ENCODE results near the gene GOLPH3. TPM values are rescaled to one million over a fixed set of nuclear protein-coding genes. Genes with fewer than 3 reads are reported as not detected.
A peak's percentile ranks its signal among the peaks of the same experiment; 100 is the strongest.
"Not testable (repeated sequence)": the region's sequence is repeated elsewhere in the genome, so short reads cannot be mapped to it uniquely, and the experiment has no call there.

The GOLPH3 gene
- total RNA-seq, 1 experiment from 2014 or later: 80.1 TPM

DNA sequence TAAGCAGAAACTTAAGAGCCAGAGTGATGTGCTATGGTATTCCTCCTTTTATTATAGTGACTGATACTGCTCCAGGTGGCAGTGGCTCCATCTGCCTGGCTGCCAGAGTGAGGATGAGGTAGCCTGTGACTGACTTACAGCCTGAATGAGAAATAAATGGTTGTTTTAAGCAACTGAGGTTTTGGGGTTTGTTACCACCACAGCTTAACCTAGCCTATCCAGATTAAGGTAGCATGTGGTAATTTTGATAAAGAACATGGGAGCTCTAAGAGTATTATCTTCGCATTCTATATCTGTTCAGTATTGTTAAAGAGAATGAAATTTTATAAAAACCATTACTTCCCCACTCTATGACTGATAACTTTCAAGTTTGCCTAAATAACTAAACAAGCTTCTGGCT lies 39.0 kb downstream of the GOLPH3 start:
- DNase-seq (ENCODE audit: low spot score): no peak

DNA sequence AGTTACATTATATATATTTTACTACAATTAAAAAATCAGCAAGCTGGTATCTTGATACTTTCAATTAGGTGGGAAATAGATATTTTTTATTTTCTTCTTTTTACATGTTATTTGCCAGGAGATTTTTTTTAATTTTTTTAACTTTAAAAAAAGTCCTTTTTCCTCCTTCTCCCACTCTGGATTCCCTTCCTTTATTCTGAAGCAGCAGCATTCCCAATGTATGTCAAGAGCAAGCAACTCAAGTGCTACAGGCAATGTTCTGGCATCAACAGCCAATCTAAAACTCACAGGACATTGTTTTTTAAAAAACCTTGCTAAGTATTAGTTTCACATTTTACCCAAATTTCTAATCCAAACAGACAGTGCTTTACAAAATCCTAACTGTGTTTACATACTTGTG lies 41.4 kb downstream of the GOLPH3 start:
- DNase-seq (ENCODE audit: low spot score): no peak

DNA sequence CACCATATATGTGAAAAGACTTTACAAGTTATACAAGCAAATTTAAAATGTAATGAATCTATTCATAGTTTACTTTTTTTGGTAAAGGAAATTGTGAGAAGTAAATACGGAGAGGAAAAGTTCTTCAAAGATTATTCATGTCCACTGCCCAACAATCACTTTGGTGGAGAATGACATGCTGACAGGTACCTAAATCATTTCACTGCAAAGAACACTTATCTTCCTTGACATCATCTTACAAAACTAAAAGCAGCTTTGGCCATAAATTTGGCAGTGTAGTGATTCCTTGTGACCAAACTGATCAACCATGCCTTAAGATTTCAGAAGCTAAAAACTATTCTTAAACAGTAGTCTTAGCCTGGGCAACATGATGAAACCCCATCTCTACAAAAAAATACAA lies 42.5 kb downstream of the GOLPH3 start:
- no peak for DNase-seq (ENCODE audit: low spot score)

DNA sequence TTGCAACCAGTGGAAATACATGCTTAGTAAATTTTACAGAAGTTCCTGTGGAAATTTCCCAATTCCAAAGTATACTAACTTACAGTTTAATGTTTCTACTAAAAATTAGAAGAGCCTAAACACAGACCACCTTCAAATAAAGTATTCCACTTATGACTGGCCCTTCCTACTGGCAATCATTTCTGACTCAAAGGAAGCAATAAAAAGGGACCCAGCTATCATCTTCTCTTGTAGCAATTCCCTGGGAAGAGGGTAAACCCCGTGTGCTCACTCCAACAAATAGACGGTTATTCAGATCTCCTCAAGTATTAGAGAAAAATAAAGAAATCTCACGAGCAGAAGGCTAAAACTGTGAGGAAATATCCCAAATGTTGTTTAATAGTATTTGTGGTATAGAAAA lies 43.3 kb downstream of the GOLPH3 start:
- DNase-seq (ENCODE audit: low spot score): no peak

DNA sequence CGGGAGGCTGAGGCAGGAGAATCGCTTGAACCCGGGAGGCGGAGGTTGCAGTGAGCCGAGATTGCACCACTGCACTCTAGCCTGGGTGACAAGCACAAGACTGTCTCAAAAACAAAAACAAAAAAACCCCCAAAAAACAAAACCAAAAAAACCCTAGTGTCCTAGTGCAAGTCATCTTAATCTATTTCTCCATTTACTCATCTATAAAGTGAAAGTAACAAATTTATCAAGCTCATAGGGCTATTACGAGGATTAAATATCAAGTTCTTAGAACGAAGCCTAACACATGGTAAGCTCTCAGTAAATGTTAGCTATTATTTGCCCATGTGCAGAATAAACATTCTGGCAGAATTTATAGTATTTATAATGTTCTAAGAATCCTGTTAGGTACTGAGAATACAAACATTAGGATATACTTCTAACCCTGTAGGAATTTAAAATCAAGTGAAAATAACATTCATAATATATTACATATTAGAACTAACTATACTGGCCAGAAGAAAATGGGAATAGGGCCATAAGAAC lies 45.0 kb downstream of the GOLPH3 start:
- no peak for DNase-seq (ENCODE audit: low spot score)

DNA sequence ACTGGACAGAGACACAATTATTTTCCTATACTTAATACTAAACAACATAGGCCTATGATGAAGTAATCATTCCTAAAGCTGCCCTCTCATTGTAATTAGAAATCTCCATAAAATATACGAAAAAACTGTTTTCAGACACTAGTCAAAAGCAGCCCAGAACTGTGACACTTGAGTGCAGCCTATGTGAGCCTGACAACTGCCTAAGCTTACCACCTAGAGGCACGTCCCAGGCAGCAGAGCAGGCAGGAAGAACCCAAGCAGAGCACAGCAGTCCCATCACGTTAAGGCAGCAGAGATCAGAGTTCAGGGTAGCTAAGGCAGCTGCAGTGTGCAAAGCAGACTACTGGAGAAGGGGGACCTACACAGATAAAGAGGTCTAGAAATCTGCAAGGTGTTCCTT lies 46.4 kb downstream of the GOLPH3 start:
- no peak for DNase-seq (ENCODE audit: low spot score)

DNA sequence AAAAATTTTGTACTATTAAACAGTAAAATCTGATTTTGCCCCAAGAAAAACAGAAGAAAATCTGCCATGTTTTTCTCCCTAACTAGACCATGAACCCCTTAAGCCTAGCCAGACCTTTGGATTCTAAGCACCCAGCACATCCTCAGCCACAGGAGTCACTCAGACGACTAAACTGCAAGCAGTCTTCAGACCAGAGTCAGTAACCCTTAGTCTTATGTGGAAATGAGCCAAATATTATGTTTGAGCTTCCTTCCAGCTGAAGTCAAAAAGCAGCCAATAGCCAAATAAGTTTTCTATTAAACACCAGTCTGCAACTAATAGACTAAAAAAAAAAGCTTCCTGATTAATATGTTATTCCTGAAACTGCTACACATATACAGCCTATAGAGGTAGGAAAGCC lies 47.4 kb downstream of the GOLPH3 start:
- no peak for DNase-seq (ENCODE audit: low spot score)

DNA sequence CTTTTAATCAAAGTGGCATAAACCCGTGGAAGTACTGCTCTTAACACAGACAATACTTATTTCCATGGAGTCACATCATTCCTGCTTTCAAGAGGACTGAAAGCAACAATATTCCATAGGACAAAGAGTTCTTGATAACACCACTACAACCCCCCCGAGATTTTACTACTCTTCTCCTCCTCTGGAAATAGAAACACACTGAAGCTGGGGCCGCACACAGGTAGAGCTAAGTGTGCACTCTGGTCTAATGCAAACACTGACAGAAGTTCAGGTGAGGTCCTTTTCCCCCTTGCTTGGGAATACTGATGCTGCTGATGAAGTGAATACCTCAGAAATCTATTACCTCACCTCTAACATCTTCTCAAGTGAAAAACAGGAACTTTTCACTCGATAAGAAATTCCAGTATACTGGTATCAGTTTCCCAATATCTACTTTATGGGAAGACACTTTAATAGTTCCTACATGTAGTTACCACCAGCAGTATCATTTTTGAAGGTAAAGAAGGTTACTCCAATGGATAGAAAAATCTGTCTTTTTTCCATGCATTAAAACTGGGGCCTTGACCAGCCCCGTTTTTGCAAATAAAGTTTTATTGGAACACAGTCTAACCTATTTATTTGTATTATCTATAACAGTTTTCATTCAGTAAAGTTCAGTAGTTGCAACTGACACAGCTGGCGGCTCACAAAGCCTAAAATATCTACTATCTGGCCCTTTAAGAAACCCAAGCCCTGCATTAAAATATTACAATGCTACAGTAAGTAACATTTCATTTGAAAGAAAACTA lies 50.0 kb downstream of the GOLPH3 start:
- DNase-seq (ENCODE audit: low spot score): no peak

DNA sequence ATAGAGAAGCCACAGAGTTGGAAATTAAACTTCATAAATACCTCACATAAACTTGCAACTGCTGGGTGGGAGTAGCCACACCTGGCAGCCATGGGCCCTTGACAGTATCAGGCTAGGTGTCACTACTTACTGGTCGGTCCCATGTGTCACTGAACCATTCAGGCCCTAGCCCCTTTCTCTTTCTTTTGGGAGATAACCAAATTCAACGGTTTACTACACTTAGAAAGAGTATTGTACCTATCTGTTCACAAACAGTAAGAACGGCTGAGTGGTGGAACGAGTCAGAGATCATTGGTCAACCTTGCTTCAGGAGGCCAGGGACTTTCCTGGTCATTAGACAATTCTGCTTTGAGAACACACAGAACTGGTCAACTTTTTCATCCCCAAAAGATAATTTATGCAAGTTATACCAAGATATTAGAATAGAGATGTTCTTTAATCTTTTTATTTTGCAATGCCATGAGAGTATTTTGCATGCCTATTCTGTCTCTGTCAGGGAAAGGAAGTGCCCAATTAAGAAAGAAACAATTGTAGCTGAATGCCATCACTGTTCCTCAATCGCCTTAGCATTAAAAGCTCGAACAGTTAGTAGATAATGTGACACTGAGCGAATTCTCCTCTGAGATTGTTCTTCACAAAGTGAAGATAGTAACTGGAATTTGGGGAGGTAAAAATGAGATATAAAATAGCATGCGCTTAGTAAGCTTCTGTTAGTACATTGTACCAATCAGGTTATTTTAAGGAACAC lies 50.9 kb downstream of the GOLPH3 start:
- DNase-seq (ENCODE audit: low spot score): no peak

DNA sequence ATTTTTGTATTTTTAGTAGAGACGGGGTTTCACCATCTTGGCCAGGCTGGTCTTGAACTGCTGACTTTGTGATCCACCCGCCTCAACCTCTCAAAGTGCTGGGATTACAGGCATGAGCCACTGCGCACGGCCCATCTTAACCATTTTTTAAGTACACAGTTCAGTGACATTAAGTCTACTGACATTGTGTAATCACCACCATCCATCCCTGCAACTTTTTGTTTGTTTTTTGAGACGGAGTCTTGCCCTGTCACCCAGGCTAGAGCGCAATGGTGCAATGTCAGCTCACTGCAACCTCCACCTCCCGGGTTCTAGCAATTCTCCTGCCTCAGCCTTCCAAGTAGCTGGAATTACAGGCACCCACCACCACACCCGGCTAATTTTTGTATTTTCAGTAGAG lies 55.2 kb downstream of the GOLPH3 start:
- DNase-seq (ENCODE audit: low spot score): not testable (repeated sequence)

DNA sequence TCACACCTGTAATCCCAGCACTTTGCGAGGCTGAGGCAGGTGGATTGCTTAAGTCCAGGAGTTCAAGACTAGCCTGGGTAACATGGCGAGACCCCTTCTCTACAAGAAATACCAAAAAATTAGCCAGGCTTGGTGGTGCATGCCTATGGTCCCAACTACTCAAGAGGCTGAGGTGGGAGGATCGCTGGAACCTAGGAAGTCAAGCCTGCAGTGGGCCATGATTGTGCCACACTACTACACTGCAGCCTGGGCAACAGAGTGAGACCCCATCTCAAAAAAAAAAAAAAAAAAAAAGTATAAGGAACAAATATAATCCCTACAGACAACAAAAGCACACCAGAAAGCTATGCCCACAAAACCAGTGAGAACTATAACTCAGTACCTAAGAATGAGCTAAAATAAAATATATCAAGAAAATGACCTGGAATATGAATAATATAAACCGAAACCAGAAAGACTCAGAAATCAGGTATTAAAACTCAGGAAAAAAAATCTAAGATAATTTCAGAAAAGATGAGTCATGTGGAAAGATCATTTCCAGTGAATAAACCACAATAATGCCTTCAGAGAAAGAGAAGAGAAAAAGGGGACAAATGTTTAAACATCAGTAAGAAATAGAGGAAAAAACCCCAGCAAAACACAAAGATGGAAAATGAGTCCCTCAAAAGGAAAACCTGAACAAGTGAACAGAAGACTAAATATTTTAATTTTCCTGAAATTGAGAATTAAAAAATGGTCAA lies 57.4 kb downstream of the GOLPH3 start:
- no peak for DNase-seq (ENCODE audit: low spot score)

DNA sequence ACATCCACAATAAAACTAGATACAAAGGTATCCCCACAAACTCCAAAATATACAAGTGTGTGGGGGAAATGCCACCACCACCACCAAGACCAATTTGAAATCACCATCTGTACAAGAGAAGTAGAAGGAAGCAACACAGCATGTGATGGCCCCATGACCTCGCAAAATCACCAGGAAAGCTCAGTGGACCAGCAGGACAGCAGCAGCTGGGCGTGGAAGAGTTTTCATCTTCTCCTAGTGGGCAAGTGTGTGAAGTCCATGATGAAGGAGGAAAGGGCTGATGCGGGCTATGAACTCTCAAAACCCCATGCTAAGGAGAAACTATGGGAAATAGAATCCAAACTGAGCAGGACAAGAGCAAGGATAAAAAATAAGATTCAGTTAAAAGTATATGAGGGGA lies 58.1 kb downstream of the GOLPH3 start:
- peak; percentile 15 for DNase-seq (ENCODE audit: low spot score)

DNA sequence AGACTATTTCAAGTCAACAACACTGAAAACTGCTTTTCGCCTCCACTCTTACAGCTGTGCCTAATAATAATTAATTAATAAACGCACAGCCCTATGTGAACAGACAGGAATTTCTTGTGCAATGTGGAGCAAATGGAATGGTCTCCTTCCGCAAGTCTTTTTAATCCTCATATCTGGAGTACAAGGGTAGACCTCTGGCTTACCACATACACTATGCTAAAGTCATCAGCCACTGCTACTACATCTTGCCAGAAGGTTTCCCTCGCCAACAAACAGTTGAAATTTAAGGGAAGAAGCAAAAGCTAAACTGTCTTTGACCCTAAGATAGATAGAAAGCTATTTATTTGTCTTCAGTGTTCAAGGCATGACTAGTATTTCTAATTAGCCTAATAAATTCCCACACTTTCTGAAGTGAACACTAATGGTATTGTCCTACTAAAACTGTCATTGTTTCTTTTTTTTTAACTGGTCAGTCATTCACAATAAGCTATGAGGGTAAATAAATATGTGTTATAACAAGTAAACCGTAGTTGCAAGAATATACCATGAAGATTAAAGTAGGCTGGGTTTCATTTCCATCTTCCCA lies 63.9 kb downstream of the GOLPH3 start:
- DNase-seq (ENCODE audit: low spot score): no peak

DNA sequence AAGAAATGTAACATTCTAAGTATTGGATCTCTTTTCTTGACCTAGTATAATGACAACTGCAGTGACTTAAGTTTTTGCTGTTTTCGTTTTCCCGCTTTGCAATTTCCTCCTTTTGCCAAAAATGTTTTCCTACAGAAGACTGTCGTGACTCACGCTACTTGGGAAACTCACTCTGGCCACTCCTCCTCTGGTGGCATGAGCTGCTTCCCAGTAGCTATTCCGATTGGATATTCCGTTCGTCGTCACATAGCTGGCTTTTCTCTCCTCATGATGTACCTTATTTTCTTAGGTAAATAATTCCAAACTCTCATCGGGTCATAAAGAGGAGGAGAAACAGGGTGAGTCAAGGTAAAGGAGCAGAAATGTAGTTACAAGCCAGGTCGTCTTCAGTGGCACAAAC lies 64.9 kb downstream of the GOLPH3 start:
- no peak for DNase-seq (ENCODE audit: low spot score)

DNA sequence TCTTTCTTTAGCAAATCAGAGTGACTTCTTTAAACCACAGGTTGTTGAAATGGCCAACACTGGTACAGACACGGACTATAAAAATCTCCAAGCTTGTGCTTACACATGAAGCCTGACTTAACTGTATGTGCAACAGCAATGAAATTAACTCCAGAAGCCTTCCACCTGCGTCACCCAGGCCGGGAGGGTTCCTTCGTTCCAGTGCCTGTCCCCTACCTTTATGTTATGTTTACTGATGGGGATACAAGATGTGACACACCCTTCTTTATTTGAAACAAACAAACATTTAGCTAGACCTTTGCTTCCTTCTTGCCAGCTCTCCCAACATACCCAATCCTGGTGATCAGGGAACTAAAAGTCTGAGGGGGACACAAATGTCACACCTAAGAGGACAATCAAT lies 66.0 kb downstream of the GOLPH3 start:
- DNase-seq (ENCODE audit: low spot score): no peak

DNA sequence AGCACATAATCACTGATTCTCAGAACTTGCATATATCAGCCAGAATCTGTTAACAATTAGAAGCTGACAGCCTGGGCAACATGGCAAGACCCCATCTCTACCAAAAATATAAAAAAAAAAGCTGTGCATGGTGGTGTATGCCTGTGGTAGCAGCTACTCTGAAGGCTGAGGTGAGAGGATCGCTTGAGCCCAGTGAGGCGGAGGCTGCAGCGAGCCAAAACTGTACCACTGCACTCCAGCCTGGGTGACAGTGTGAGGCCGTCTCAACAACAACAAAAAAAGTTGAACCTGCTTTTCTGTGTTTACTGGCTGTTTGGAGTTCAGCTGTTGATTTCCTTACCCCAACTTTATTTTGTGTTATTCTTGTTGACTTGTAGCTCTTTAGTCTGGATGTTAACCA lies 66.8 kb downstream of the GOLPH3 start:
- no peak for DNase-seq (ENCODE audit: low spot score)

DNA sequence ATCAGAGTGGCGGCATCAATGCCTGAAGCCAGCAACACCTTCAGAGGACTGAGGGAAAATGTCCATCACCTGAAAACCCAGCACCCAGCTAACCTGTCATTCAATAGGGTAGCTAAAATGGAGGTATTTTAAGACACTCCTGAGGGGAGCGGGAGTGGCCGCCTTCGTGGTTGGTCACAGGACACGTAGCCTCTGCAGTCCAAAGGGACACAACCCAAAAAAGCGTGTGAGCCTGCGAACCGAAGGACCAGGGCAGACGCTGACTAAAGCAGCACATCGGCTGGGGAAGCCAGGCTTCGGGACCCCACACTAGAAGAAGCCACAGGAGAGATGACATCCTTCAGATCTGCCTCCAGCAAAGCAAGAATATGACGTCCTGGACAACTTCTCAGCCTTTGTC lies 70.6 kb downstream of the GOLPH3 start:
- no peak for DNase-seq (ENCODE audit: low spot score)

DNA sequence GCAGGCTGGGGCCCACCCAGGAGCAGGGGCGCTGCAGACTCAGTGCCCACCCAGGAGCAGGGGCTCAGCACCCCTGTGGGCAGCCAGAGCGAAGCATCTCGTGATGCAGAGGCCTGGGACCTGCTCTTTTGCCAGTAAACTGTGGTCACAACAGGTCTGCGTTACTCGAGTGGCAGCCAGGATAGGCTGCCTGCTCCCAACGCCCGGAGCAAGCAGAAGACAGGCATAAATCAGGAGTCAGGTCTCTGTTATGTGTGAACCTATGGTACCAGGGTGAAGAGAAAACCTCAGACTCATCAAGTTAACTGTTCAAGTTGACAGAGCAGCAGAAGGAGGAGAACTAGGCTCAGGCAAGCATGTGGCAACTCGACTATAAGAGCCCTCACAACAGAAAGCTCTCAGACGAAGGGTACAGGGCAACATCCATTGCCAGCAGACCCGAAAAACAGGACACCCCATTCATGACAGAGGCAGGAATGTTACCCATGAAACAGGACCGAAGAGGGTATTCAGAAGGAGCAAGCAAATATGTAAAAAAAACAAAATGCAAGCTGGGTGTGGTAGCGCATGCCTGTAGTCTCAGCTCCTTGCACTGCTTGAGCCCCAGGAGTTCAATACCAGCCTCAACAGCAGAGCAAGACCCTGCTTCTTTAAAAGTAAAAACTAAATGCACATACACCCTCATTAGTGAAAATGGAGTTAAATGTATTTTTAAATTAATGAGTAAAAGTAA lies 71.7 kb downstream of the GOLPH3 start:
- DNase-seq (ENCODE audit: low spot score): no peak

DNA sequence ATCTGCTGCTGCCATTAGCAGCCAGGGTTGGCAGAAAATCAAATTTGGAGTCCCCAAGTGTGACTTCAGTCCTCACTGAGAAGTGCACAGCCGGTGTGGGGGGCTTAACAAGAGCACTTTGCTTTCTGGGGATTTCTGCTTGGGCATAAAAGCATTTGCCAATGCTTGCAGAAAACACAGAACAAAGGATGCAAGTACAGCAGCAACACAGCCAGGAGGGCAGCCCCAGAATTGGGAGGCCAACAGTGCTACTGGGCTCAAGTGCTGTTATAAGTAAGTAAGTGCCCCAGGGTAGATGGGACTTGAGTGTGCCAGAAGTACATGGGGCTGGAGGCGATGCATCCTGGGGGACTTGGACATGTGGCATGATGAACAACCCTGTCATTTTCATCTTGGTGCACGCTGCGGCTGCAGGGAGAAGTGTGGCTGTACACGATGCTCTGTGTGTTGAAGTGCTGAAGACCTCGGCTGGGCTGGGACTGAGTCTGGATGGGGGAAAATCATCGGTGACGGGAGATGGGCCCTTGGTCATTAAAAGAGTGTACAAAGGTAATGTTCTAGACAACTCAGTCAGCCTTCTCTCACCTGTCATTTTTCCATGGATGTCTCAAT lies 73.3 kb downstream of the GOLPH3 start:
- DNase-seq (ENCODE audit: low spot score): no peak

DNA sequence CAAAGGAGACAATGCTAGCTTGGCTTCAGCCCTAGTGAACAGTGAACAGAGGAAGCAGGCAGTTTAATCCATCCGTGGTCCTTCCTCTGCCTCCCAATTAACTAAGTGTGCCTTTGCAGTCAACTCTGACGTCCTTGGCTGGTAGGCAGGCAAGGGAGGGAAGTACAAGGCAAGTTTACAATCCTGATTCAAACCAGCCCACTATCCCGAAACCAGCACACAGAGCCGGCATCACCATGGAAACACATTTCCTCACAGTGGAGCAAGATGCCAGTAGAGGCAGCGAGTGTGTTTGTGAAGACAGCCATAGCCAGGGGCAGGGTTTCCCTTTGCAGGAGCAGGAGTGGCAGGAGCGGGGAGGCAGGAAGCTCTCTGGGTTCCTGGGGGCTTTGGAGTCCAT lies 73.9 kb downstream of the GOLPH3 start:
- no peak for DNase-seq (ENCODE audit: low spot score)

DNA sequence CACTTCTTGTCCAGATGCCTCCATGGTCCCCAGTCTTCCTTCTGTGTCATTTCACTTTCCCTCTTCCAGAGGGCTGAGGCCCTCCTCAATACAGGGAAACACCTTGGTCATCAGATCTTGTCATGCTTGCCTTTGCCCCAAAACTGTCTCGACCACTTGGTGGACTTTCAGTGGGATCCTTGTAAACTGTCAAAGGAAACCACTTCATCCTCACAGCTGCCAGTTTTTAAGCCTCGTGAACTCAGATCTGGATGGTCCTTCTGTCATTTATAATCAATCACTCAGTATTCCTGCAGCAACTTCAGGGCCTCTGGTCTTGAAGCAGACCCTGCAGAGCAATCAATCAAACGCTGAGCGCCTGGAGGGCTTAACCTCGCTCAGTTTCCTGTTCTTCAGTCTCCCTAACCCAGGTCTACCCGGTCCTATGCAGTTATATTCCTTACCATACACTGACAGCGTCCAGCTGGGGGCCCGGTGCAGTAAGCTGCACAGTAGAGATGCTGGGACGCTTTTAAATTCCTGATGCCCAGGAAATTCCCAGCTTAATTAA lies 74.6 kb downstream of the GOLPH3 start:
- no peak for DNase-seq (ENCODE audit: low spot score)

Data from A172 (cell line).